ENCODE measurements around the gene SUMF1.

The SUMF1 gene

GRCh38 chr3:4410606-4411005, 56.5 kb downstream of the SUMF1 start:
- H2BK12ac ChIP-seq (ENCODE audit: low read length): no peak overlapping the region
- H3K4me1 ChIP-seq (ENCODE audit: control insufficient read depth in 2 of 2, insufficient read depth in 1 of 2, low read depth in 1 of 2, low read length in 2 of 2): no peaks in the 10 kb centered on the region
- H3K9me3 ChIP-seq (replicated peaks in 1 of 2; ENCODE audit: control insufficient read depth in 2 of 2, insufficient read depth in 1 of 2, low read depth in 1 of 2, low read length in 2 of 2): no peaks in the 10 kb centered on the region
- no peak overlapping the region for H2BK120ac ChIP-seq (ENCODE audit: low read depth, low read length)
- H2AK5ac ChIP-seq (ENCODE audit: low read depth, low read length): no peak overlapping the region
- H3K9ac ChIP-seq (ENCODE audit: low read depth, low read length, poor library complexity): no peak overlapping the region
- DNase-seq (ENCODE audit: low spot score): no peak
- H3K23ac ChIP-seq (ENCODE audit: low read depth, low read length, poor library complexity): no peak overlapping the region
- no peak overlapping the region for H3K14ac ChIP-seq (ENCODE audit: low read length)
- no peak overlapping the region for H3K18ac ChIP-seq (ENCODE audit: low read length)
- H3K27ac ChIP-seq (replicated peaks; ENCODE audit: low read length): no peak overlapping the region
- H3K4me2 ChIP-seq (ENCODE audit: insufficient read depth, low read length, poor library complexity, severe bottlenecking): no peak overlapping the region
- no peak overlapping the region for H2AFZ ChIP-seq (ENCODE audit: low read length)
- no peak overlapping the region for H4K8ac ChIP-seq (ENCODE audit: low read depth, low read length)
- H3K79me1 ChIP-seq (ENCODE audit: low read depth, low read length): no peaks in the 10 kb centered on the region
- no peak overlapping the region for H2BK5ac ChIP-seq (ENCODE audit: low read length)
- no peak overlapping the region for H3K4ac ChIP-seq (ENCODE audit: low read length)
- H2BK15ac ChIP-seq (ENCODE audit: low read length): no peak overlapping the region
- H3K27me3 ChIP-seq (ENCODE audit: control insufficient read depth in 3 of 3, insufficient read depth in 3 of 3, low read depth in 1 of 3, low read length in 3 of 3): no peaks in the 10 kb centered on the region
- H4K91ac ChIP-seq (ENCODE audit: low read depth, low read length, poor library complexity): no peak overlapping the region
- H3K36me3 ChIP-seq (replicated peaks in 1 of 2; ENCODE audit: control insufficient read depth in 2 of 2, insufficient read depth in 2 of 2, low read length in 2 of 2): peaks cover 0 to 12% of the 10 kb centered on the region in 2 donors
- no CpG with 5 or more reads among the region's 4 CpGs for WGBS, 2 donors (ENCODE audit: extremely low coverage in 2 of 2, insufficient read length in 2 of 2, insufficient replicate concordance in 1 of 2)
- no peak overlapping the region for H3K4me3 ChIP-seq (ENCODE audit: low read length in 2 of 2)

- no peak overlapping the region for H2BK120ac ChIP-seq (ENCODE audit: low read depth, low read length)
- H3K18ac ChIP-seq (ENCODE audit: low read length): no peak overlapping the region
- no peaks in the 10 kb centered on the region for H3K79me1 ChIP-seq (ENCODE audit: low read depth, low read length)
- no peak overlapping the region for H4K8ac ChIP-seq (ENCODE audit: low read depth, low read length)
- peaks cover 0 to 12% of the 10 kb centered on the region in 2 donors for H3K36me3 ChIP-seq (replicated peaks in 1 of 2; ENCODE audit: control insufficient read depth in 2 of 2, insufficient read depth in 2 of 2, low read length in 2 of 2)
- H2BK5ac ChIP-seq (ENCODE audit: low read length): no peak overlapping the region
- H3K9ac ChIP-seq (ENCODE audit: low read depth, low read length, poor library complexity): no peak overlapping the region
- no peaks in the 10 kb centered on the region for H3K9me3 ChIP-seq (replicated peaks in 1 of 2; ENCODE audit: control insufficient read depth in 2 of 2, insufficient read depth in 1 of 2, low read depth in 1 of 2, low read length in 2 of 2)
- DNase-seq (ENCODE audit: low spot score): no peak
- no peak overlapping the region for H3K27ac ChIP-seq (replicated peaks; ENCODE audit: low read length)
- no peak overlapping the region for H3K23ac ChIP-seq (ENCODE audit: low read depth, low read length, poor library complexity)
- no peak overlapping the region for H3K4ac ChIP-seq (ENCODE audit: low read length)
- no peaks in the 10 kb centered on the region for H3K4me1 ChIP-seq (ENCODE audit: control insufficient read depth in 2 of 2, insufficient read depth in 1 of 2, low read depth in 1 of 2, low read length in 2 of 2)
- H2AK5ac ChIP-seq (ENCODE audit: low read depth, low read length): no peak overlapping the region
- no CpG with 5 or more reads among the region's 1 CpG for WGBS, 2 donors (ENCODE audit: extremely low coverage in 2 of 2, insufficient read length in 2 of 2, insufficient replicate concordance in 1 of 2)
- H2AFZ ChIP-seq (ENCODE audit: low read length): no peak overlapping the region
- H4K91ac ChIP-seq (ENCODE audit: low read depth, low read length, poor library complexity): no peak overlapping the region
- no peak overlapping the region for H3K14ac ChIP-seq (ENCODE audit: low read length)
- no peak overlapping the region for H2BK12ac ChIP-seq (ENCODE audit: low read length)
- H3K27me3 ChIP-seq (ENCODE audit: control insufficient read depth in 3 of 3, insufficient read depth in 3 of 3, low read depth in 1 of 3, low read length in 3 of 3): no peaks in the 10 kb centered on the region
- no peak overlapping the region for H2BK15ac ChIP-seq (ENCODE audit: low read length)
- no peak overlapping the region for H3K4me3 ChIP-seq (ENCODE audit: low read length in 2 of 2)
- no peak overlapping the region for H3K4me2 ChIP-seq (ENCODE audit: insufficient read depth, low read length, poor library complexity, severe bottlenecking)
Observed at GRCh38 chr3:4409971-4410573, 57.0 kb downstream of the SUMF1 start.

GRCh38 chr3:4409415-4409814, 57.7 kb downstream of the SUMF1 start:
- Histone ChIP-seq H3K14ac (ENCODE audit: low read length) (no peak overlapping the region), H2AK5ac (ENCODE audit: low read depth, low read length) (no peak overlapping the region), H4K8ac (ENCODE audit: low read depth, low read length) (no peak overlapping the region), H3K4me3 (ENCODE audit: low read length in 2 of 2) (no peak overlapping the region), H3K4ac (ENCODE audit: low read length) (no peak overlapping the region), H2BK5ac (ENCODE audit: low read length) (no peak overlapping the region), H2BK12ac (ENCODE audit: low read length) (no peak overlapping the region), H3K4me2 (ENCODE audit: insufficient read depth, low read length, poor library complexity, severe bottlenecking) (no peak overlapping the region), H2AFZ (ENCODE audit: low read length) (no peak overlapping the region), H3K4me1 (ENCODE audit: control insufficient read depth in 2 of 2, insufficient read depth in 1 of 2, low read depth in 1 of 2, low read length in 2 of 2) (no peaks in the 10 kb centered on the region), H3K27me3 (ENCODE audit: control insufficient read depth in 3 of 3, insufficient read depth in 3 of 3, low read depth in 1 of 3, low read length in 3 of 3) (no peaks in the 10 kb centered on the region), H3K18ac (ENCODE audit: low read length) (no peak overlapping the region), H3K79me1 (ENCODE audit: low read depth, low read length) (no peaks in the 10 kb centered on the region), H3K27ac (replicated peaks; ENCODE audit: low read length) (no peak overlapping the region), H2BK120ac (ENCODE audit: low read depth, low read length) (no peak overlapping the region), H2BK15ac (ENCODE audit: low read length) (no peak overlapping the region), H3K36me3 (replicated peaks in 1 of 2; ENCODE audit: control insufficient read depth in 2 of 2, insufficient read depth in 2 of 2, low read length in 2 of 2) (peaks cover 0 to 12% of the 10 kb centered on the region in 2 donors), H4K91ac (ENCODE audit: low read depth, low read length, poor library complexity) (no peak overlapping the region), H3K9me3 (replicated peaks in 1 of 2; ENCODE audit: control insufficient read depth in 2 of 2, insufficient read depth in 1 of 2, low read depth in 1 of 2, low read length in 2 of 2) (no peaks in the 10 kb centered on the region), H3K9ac (ENCODE audit: low read depth, low read length, poor library complexity) (no peak overlapping the region), H3K23ac (ENCODE audit: low read depth, low read length, poor library complexity) (no peak overlapping the region)
- WGBS, 2 donors (ENCODE audit: extremely low coverage in 2 of 2, insufficient read length in 2 of 2, insufficient replicate concordance in 1 of 2): no CpG with 5 or more reads among the region's 4 CpGs
- no peak for DNase-seq (ENCODE audit: low spot score)

GRCh38 chr3:4408958-4409357, 58.1 kb downstream of the SUMF1 start:
- H3K14ac ChIP-seq (ENCODE audit: low read length): no peak overlapping the region
- no peak for DNase-seq (ENCODE audit: low spot score)
- H3K18ac ChIP-seq (ENCODE audit: low read length): no peak overlapping the region
- H3K27ac ChIP-seq (replicated peaks; ENCODE audit: low read length): no peak overlapping the region
- no peak overlapping the region for H4K91ac ChIP-seq (ENCODE audit: low read depth, low read length, poor library complexity)
- H2BK5ac ChIP-seq (ENCODE audit: low read length): no peak overlapping the region
- no peak overlapping the region for H3K4ac ChIP-seq (ENCODE audit: low read length)
- no peak overlapping the region for H2BK15ac ChIP-seq (ENCODE audit: low read length)
- H3K9ac ChIP-seq (ENCODE audit: low read depth, low read length, poor library complexity): no peak overlapping the region
- H4K8ac ChIP-seq (ENCODE audit: low read depth, low read length): no peak overlapping the region
- H2AK5ac ChIP-seq (ENCODE audit: low read depth, low read length): no peak overlapping the region
- no peaks in the 10 kb centered on the region for H3K9me3 ChIP-seq (replicated peaks in 1 of 2; ENCODE audit: control insufficient read depth in 2 of 2, insufficient read depth in 1 of 2, low read depth in 1 of 2, low read length in 2 of 2)
- H2BK12ac ChIP-seq (ENCODE audit: low read length): no peak overlapping the region
- no peak overlapping the region for H2BK120ac ChIP-seq (ENCODE audit: low read depth, low read length)
- peaks cover 0 to 12% of the 10 kb centered on the region in 2 donors for H3K36me3 ChIP-seq (replicated peaks in 1 of 2; ENCODE audit: control insufficient read depth in 2 of 2, insufficient read depth in 2 of 2, low read length in 2 of 2)
- H2AFZ ChIP-seq (ENCODE audit: low read length): no peak overlapping the region
- no peaks in the 10 kb centered on the region for H3K79me1 ChIP-seq (ENCODE audit: low read depth, low read length)
- no peak overlapping the region for H3K23ac ChIP-seq (ENCODE audit: low read depth, low read length, poor library complexity)
- H3K4me2 ChIP-seq (ENCODE audit: insufficient read depth, low read length, poor library complexity, severe bottlenecking): no peak overlapping the region
- H3K4me3 ChIP-seq (ENCODE audit: low read length in 2 of 2): no peak overlapping the region
- H3K27me3 ChIP-seq (ENCODE audit: control insufficient read depth in 3 of 3, insufficient read depth in 3 of 3, low read depth in 1 of 3, low read length in 3 of 3): no peaks in the 10 kb centered on the region
- no peaks in the 10 kb centered on the region for H3K4me1 ChIP-seq (ENCODE audit: control insufficient read depth in 2 of 2, insufficient read depth in 1 of 2, low read depth in 1 of 2, low read length in 2 of 2)

Measured in neuronal stem cell (in vitro differentiated cells).